Activated CD8-positive, alpha-beta T cell treated with anti-CD3 and anti-CD28 coated beads for 36 hours (primary cell): Measurements from ENCODE around the gene ITGB2. TPM values are rescaled to one million over a fixed set of nuclear protein-coding genes. Genes with fewer than 3 reads are reported as not detected.
"Not testable (repeated sequence)": the region's sequence is repeated elsewhere in the genome, so short reads cannot be mapped to it uniquely, and the experiment has no call there.

Experiments
- ATAC-seq: fragments of 200-7000 bp; cut with Tn5 transposase; one replicate; pipeline ENCODE4 v1.10.0; 2021; ENCODE audit warnings: mild to moderate bottlenecking, moderate library complexity
- CTCF ChIA-PET: fragments of 350-600 bp; sonication (Branson Sonifier 250); formaldehyde crosslinking; loops from one replicate; lab custom pipeline; 2021; ENCODE audit warnings: antibody characterized with exemption; lab: Charles Lee
- POLR2A ChIA-PET: fragments of 350-600 bp; sonication (Branson Sonifier 250); formaldehyde crosslinking; loops from one replicate; lab custom pipeline; 2021; ENCODE audit warnings: antibody characterized with exemption; lab: Charles Lee
- DNase-seq: peaks from one replicate; pipeline ENCODE4 v3.0.0-alpha.2; 2020
- H3K27ac Mint-ChIP-seq: one replicate; pipeline ENCODE4 v1.8.0; 2021; ENCODE audit warnings: mild to moderate bottlenecking, mixed read lengths
- H3K27me3 Mint-ChIP-seq: one replicate; pipeline ENCODE4 v1.8.0; 2021; ENCODE audit warnings: mixed read lengths
- H3K36me3 Mint-ChIP-seq: one replicate; pipeline ENCODE4 v1.8.0; 2021; ENCODE audit warnings: low read depth, mixed read lengths
- H3K4me1 Mint-ChIP-seq: one replicate; pipeline ENCODE4 v1.8.0; 2021; ENCODE audit warnings: low read depth, mixed read lengths
- H3K4me3 Mint-ChIP-seq: one replicate; pipeline ENCODE4 v1.8.0; 2021; ENCODE audit warnings: mild to moderate bottlenecking, moderate library complexity, mixed read lengths
- H3K9me3 Mint-ChIP-seq: one replicate; pipeline ENCODE4 v1.8.0; 2021; ENCODE audit warnings: mixed read lengths
- intact Hi-C: fragments of 100-400 bp; cut with micrococcal nuclease; formaldehyde crosslinking; loops from one replicate; pipeline ENCODE4 v1.10.0; 2022
- total RNA-seq, 2 experiments: library from RNA; stranded (reverse); gene quantifications; one replicate each; pipeline ENCODE4 v1.2.3, GENCODE V29; 2021
- TF ChIP-seq, protein P1 (sequence below): fragments of 200-600 bp; IDR thresholded peaks from one replicate; pipeline ENCODE4 v1.8.0; 2022; ENCODE audit warnings: antibody characterized with exemption, mild to moderate bottlenecking

ITGB2 gene
- total RNA-seq, 2 experiments from 2014 or later = 340 to 343 TPM

DNA sequence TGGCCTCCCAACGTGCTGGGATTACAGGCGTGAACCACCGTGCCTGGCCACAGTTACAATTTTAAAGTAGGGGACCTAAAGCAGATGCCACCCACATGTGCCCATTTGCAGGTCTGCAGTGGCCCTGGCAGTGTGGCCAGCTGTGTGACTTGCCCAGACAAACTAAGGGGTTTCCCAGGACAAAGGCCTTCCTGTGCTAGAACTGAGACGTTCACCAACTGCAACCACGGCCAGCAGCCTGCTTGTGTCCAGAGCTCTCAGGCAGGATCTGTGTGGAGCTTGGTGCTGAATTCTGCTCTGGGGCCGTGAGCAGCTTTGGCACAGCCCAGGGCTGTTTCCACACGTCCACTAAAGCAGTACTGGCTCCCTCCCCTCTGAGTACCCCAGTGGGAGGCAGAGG, 36.6 kb downstream of the ITGB2 start:
- no peak overlapping the region for H3K4me3 Mint-ChIP-seq
- H3K27me3 Mint-ChIP-seq = no peaks in the 10 kb centered on the region
- ChIA-PET POLR2A (interaction anchor here (0.8 to 19.2 kb wide), 4 partner anchors 9 to 33 kb away, joined by 3 to 166 read pairs (median 4); partner anchors contain the start of gene PTTG1IP), CTCF (interaction anchor here (1.2 to 1.6 kb wide), 3 partner anchors 9 to 91 kb away, joined by 4 to 5 read pairs (median 5); no protein-coding TSS in a partner anchor)
- no peaks in the 10 kb centered on the region for H3K9me3 Mint-ChIP-seq
- ATAC-seq = peak; percentile 7
- TF ChIP-seq, protein P1, sequence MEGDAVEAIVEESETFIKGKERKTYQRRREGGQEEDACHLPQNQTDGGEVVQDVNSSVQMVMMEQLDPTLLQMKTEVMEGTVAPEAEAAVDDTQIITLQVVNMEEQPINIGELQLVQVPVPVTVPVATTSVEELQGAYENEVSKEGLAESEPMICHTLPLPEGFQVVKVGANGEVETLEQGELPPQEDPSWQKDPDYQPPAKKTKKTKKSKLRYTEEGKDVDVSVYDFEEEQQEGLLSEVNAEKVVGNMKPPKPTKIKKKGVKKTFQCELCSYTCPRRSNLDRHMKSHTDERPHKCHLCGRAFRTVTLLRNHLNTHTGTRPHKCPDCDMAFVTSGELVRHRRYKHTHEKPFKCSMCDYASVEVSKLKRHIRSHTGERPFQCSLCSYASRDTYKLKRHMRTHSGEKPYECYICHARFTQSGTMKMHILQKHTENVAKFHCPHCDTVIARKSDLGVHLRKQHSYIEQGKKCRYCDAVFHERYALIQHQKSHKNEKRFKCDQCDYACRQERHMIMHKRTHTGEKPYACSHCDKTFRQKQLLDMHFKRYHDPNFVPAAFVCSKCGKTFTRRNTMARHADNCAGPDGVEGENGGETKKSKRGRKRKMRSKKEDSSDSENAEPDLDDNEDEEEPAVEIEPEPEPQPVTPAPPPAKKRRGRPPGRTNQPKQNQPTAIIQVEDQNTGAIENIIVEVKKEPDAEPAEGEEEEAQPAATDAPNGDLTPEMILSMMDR = no peak
- peak overlapping the region; percentile 16 for H3K27ac Mint-ChIP-seq
- H3K36me3 Mint-ChIP-seq = peaks cover 12% of the 10 kb centered on the region
- peaks cover 21% of the 10 kb centered on the region for H3K4me1 Mint-ChIP-seq
- DNase-seq = no peak
- intact Hi-C loops = no loop called here

DNA sequence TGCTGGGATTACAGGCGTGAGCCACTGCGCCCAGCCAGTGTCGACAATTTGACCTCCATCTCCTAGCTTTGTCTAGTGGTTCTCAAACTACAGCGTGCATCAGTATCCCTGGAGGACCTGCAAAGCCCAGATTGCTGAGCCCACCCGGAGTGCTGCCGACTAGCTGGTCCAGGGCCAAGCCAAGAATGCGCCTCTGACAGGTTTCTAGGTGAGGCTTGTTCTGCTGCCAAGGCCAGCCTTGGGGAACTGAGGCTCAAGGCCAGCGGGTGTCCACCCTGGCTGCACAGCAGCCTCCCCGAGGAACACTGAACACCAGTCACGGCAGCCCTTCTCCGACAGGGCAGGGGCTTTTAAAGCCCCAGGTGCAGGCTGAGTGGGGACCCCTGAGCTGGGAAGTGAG, 37.4 kb downstream of the ITGB2 start:
- DNase-seq (no peak), ATAC-seq (no peak)
- Mint-ChIP-seq H3K9me3 (no peaks in the 10 kb centered on the region), H3K27ac (no peak overlapping the region), H3K4me3 (no peak overlapping the region), H3K27me3 (no peaks in the 10 kb centered on the region), H3K4me1 (peaks cover 21% of the 10 kb centered on the region), H3K36me3 (peaks cover 9% of the 10 kb centered on the region)
- ChIA-PET CTCF (interaction anchor here (1.1 to 1.6 kb wide), 4 partner anchors 8 to 90 kb away, joined by 3 to 6 read pairs (median 4); no protein-coding TSS in a partner anchor), POLR2A (interaction anchor here (1.0 to 19.2 kb wide), 4 partner anchors 9 to 36 kb away, joined by 4 to 166 read pairs (median 4); no protein-coding TSS in a partner anchor)
- TF ChIP-seq, protein P1 = no peak
- intact Hi-C loops = no loop called here

DNA sequence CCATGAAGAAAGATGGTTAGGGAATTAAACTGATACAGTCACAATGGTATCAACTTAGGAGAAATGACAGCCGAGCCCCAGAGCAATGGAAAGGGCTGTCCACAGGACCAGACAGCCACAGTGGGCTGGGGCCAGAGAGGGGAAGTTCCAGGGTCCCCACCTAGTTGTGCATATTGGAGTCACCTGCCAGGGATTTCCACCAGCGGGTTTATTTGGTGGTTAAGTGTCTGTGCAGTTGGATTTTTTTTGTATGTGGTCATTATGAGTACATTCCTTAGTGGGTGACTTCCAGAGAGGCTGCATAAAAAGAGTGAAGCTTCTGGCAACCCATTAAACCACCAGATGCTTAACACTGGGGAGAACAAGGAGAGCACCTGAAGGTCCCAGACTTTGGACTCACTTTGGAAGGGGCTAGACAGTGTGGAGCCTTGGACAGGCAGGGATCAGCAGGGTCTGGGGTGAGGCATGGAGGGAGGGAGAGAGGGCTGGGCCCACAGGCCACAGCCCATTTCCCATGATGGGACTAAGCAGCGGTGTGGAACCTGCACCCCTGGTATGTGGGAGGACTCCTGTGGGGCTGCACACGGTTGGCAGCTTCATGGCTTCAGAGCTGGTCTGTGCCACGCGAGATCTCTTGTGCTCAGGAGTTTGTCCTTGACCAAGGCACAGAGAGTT, 39.4 kb downstream of the ITGB2 start:
- ChIA-PET CTCF (interaction anchor here (0.8 to 1.4 kb wide), 5 partner anchors 8 to 80 kb away, joined by 3 to 5 read pairs (median 3); partner anchors contain the start of genes PTTG1IP and UBE2G2), POLR2A (interaction anchor here (0.9 to 19.2 kb wide), 4 partner anchors 12 to 66 kb away, joined by 3 to 166 read pairs (median 4); partner anchors contain the start of gene SLX9)
- peak; percentile 40 for ATAC-seq
- peaks cover 21% of the 10 kb centered on the region for H3K4me1 Mint-ChIP-seq
- H3K9me3 Mint-ChIP-seq = no peaks in the 10 kb centered on the region
- intact Hi-C loops = no loop called here
- TF ChIP-seq, protein P1 = no peak
- peaks cover 3% of the 10 kb centered on the region for H3K36me3 Mint-ChIP-seq
- H3K27me3 Mint-ChIP-seq = no peaks in the 10 kb centered on the region
- peak overlapping the region; percentile 76 for H3K27ac Mint-ChIP-seq
- no peak for DNase-seq
- H3K4me3 Mint-ChIP-seq = no peak overlapping the region

DNA sequence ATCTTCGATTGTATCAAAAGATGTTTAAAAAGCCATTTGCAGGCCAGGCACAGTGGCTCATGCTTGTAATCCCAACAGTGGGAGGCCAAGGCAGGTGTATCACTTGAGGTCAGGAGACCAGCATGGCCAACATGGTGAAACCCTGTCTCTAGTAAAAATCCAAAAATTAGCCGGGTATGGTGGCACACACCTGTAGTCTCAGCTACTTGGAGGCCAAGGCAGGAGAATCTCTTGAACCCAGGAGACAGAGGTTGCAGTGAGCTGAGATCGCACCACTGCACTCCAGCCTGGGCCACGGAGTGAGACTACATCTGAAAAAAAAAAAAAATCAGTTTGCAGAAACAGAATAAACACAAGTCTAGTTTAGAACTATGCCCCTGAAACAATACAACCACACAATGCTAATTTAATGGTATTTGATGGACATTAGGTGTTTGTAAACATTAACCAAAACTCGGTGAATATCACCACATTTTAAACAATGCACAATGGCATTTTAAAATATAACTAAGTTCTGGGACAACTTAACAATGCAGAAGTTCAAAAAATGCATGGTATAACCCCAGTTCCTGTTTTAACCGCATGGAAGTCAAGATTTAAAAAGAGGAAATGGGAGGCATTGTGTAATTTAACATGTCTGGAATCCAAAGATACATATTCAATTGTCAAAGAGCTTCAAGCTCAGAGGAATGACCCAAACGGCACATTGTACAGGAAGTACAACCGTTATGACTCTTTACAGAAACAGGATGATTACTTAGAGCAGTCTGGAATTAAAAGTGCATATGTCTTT, 40.1 kb downstream of the ITGB2 start:
- Mint-ChIP-seq H3K9me3 (no peaks in the 10 kb centered on the region), H3K36me3 (no peaks in the 10 kb centered on the region), H3K27ac (peak overlapping the region; percentile 76), H3K27me3 (no peaks in the 10 kb centered on the region), H3K4me3 (peak overlapping the region; percentile 4), H3K4me1 (peaks cover 24% of the 10 kb centered on the region)
- ChIA-PET CTCF (interaction anchor here (1.4 kb wide), 1 partner anchor 52 kb away, joined by 5 read pairs; no protein-coding TSS in a partner anchor), POLR2A (interaction anchor here (1.1 to 19.2 kb wide), 3 partner anchors 13 to 65 kb away, joined by 3 to 166 read pairs (median 5); partner anchors contain the start of gene SLX9)
- DNase-seq (no peak), ATAC-seq (peak; percentile 19)
- TF ChIP-seq, protein P1 = no peak
- intact Hi-C loops = no loop called here

DNA sequence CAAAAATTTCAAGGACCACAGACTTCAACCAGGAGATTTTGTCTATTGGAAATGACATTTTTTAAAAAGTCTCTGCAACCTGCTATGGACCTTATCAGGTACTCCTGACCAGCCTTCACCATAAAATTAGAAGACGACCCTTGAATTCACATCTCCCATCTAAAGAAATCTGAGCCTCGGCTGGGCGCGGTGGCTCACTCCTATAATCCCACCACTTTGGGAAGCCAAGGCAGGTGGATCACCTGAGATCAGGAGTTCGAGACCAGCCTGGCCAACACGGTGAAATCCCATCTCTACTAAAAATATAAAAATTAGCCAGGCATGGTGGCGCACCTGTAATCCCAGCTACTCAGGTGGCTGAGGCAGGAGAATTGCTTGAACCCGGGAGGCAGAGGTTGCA, 41.5 kb downstream of the ITGB2 start:
- H3K27me3 Mint-ChIP-seq = not testable (repeated sequence)

More for the DNA sequence above, 41.5 kb downstream of the ITGB2 start:
- H3K36me3 Mint-ChIP-seq, H3K27ac Mint-ChIP-seq, ATAC-seq, H3K9me3 Mint-ChIP-seq, DNase-seq, H3K4me3 Mint-ChIP-seq: not testable (repeated sequence)
- peaks cover 29% of the 10 kb centered on the region for H3K4me1 Mint-ChIP-seq
- intact Hi-C loops = loop anchor here (10.0 kb wide), 1 partner anchor 46 kb away; the partner anchor contains the start of gene ITGB2
- CTCF ChIA-PET = interaction anchor here (2.0 kb wide), 1 partner anchor 79 kb away, joined by 8 read pairs; the partner anchor contains the start of gene UBE2G2
- POLR2A ChIA-PET = interaction anchor here (0.6 to 19.2 kb wide), 3 partner anchors 14 to 53 kb away, joined by 4 to 166 read pairs (median 4); no protein-coding TSS in a partner anchor
